Tibial nerve (tissue), 4 donors: ENCODE results near the gene CRABP1.

Experiments used
- CTCF ChIP-seq, 5 experiments: fragments of 200-600 bp in 3 of 5; fragments of 450-650 bp in 2 of 5; sonication (generic) in 3 of 5; IDR thresholded peaks; one replicate each; pipeline ENCODE4 v1.5.1; 2016 to 2019; ENCODE audit warnings: antibody characterized with exemption in 5 of 5, mild to moderate bottlenecking in 3 of 5, moderate library complexity in 2 of 5
- EP300 ChIP-seq, 2 donors: sonication (generic); formaldehyde crosslinking; IDR thresholded peaks; one replicate each; pipeline ENCODE4 v1.6.1; 2017; ENCODE audit warnings: antibody characterized with exemption in 2 of 2, mild to moderate bottlenecking in 1 of 2
- POLR2A ChIP-seq, 2 donors: fragments of 450-650 bp; IDR thresholded peaks; one replicate each; pipeline ENCODE4 v1.6.1; 2017; ENCODE audit warnings: antibody characterized with exemption in 2 of 2, mild to moderate bottlenecking in 2 of 2, moderate library complexity in 2 of 2

- TF ChIP-seq CTCF (IDR thresholded peaks at IDR 0.05) (no peak), POLR2A (IDR thresholded peaks at IDR 0.05) (no peak), EP300 (IDR thresholded peaks at IDR 0.05) (no peak)
Measured at GRCh38 chr15:78322724-78323521, 17.2 kb upstream of the CRABP1 start.
